Hematopoietic multipotent progenitor cell treated with erythropoietin and hydrocortisone succinate and interleukin-3 and kit ligand, for 8 days (in vitro differentiated cells): Measurements from ENCODE around the gene STXBP6.

Experiments
- DNase-seq: peaks from one replicate; pipeline ENCODE4 v3.0.0-alpha.2; 2015

The STXBP6 gene

GRCh38 chr14:25049568-25050268, at the start of gene STXBP6:
Gene STXBP6 (minus strand): TSS chr14:25050147. CDS start chr14:24974818, 75,329 bp downstream.
- DNase-seq, result peak; percentile 12

GRCh38 chr14:25097120-25097519, 47.2 kb upstream of the STXBP6 start:
- no peak for DNase-seq

DNA sequence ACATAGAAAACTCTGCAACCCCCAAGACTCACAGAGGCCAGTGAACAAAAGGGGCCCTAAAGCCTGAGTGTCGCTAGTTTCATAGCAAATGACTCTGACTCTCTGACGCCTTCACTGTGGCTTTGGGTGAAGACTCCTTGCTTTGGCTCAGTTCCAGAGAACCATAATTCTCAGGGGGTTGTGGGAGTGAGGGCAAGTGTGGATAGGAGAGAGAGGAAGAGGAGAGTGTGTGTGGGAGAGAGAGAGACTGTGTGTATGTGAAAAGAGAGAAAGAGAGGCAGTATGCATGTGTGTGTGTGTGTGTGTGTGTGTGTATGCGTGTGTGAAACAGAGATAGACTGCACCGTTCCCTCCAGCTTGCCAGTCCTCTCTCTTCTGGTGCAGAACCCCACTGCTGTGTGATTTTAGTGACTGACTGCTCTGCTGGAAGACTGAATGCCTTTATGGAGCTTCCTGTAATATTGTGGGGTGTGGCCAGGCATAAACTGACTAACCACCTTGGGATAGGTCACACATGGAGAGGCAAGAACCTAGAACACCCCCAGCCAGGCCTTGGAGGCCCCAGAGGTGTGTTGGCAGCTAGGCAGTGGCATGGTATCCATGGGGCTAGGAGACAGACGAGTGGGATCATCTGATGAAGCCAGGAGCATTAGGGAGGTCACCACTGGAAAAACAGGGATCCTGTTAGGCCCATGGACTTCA, 45.9 kb upstream of the STXBP6 start:
- DNase-seq, result no peak

DNA sequence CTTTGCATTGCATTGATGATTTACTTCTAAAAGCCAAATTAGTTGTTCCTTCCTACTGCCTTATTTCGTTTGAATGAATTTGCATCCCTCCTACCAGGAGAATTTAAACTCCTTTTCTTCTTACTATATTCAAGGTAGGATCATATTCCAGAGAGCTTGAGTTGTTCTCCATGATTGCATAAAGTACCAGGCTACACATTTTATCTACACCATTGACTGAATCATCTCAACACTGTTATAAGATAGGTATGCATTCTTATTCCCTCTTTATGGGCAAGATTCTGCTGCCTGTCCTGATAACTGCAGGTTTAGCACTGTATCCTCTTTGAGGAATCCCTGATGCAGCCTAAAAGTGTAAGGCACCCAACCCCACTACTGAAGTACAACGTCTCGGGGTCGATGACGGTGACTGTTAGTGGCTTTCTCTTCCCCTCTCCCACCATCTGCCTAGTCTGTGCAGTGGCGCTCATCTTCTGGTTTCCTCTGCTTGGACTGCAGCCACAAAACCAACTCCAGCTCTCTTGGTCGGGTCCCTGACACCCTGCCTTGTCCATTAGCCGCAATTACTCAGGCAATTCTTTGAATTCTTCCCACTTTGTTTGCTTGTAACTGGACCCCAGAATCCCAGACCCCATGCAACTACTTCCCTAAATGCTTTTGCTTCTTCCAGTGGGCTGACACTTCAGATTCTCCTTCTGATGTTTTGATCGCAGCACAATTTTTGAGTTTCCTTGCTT, 44.4 kb upstream of the STXBP6 start:
- no peak for DNase-seq

DNA sequence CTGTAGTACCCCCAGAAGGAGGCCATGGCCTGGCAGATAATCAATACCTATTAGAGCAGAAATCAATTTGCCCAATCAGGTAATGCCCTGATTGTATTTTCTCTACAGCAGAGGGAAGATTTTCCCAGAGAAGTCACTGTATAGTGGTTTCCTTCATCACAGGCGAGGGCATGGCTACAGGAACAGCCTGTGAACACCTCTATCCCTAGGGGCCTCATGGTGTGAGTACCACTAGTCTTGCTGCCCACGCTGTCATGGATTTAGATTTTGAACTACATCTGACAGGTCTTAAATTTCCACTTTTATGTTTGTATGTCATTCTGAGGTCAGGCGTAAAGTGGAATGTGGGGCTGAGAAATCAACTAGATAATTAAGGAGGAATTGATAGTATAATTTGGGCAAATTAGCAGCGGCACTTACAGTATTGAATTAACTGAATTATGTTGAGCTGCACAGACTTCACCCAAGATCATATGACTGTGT, 42.4 kb upstream of the STXBP6 start:
- no peak for DNase-seq

GRCh38 chr14:25090716-25091454, 40.9 kb upstream of the STXBP6 start:
- no peak for DNase-seq

DNA sequence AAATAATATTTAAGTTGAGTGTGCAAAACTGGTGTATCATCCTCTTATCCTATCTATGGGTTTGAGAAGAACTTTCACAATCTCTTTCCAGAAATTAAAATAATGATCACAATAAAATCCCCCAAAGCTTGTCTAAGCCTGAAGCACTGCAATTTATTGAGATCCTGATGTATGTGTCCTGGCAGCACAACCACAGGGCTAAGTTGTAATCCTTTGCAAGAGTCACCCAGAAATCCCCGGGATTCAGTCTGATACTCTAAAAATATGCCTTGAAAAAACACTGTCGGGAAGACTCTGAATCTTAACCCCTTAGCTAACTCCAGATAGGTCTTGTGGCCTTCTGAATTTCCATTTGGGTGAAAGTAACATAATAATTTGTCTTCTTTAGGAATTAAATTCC, 40.3 kb upstream of the STXBP6 start:
- DNase-seq, result no peak

GRCh38 chr14:25089496-25089895, 39.5 kb upstream of the STXBP6 start:
- no peak for DNase-seq

- no peak for DNase-seq
These were observed 37.0 kb upstream of the STXBP6 start for GRCh38 chr14:25086821-25087396.

DNA sequence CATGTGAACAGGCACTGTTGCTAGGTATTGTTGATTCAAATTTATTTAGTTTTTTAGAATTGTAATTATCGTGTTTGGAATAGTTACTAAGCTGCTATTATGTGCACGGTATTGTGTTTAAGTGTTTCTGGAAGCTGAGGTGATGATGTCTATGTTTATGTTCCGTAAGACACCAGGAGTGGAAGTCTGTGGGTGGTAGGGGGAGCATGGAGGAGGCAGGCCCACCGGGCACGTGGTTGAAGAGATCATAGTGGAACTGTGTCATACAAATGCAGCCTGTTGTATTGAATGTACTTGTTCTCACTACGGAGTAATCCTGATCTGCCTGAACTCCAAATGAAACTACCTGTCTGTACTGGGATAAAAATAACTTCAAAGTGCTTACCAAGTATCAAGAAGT, 36.1 kb upstream of the STXBP6 start:
- no peak for DNase-seq

GRCh38 chr14:25080682-25081081, 30.7 kb upstream of the STXBP6 start:
- no peak for DNase-seq

GRCh38 chr14:25079311-25079710, 29.4 kb upstream of the STXBP6 start:
- no peak for DNase-seq

- no peak for DNase-seq
These were observed 24.2 kb upstream of the STXBP6 start for GRCh38 chr14:25074099-25074685.

- DNase-seq, result no peak
These were observed 19.9 kb upstream of the STXBP6 start for GRCh38 chr14:25069879-25070278.

GRCh38 chr14:25067600-25067999, 17.7 kb upstream of the STXBP6 start:
- DNase-seq, result no peak

GRCh38 chr14:25062022-25062321, 12.0 kb upstream of the STXBP6 start:
- no peak for DNase-seq

DNA sequence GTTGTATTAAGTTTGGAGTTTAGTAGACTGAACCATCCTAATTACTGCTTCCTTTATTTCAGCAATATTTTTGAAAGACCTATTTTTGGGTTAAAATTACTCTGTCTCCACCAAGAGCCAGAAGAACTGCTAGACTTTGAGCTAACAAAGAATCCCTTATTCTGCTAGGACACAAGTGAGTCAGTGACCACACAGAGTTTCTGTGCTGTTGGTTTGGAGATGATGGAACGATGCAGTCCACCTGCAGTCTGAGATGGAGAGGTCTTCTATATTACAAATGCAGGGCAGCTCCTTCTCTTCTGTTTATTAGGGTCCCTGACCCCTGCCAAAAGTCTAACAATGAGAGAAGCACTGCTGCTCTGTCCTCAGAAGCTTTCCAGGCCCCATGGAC, 6.7 kb upstream of the STXBP6 start:
- DNase-seq, result no peak

GRCh38 chr14:25055992-25056687, 6.2 kb upstream of the STXBP6 start:
- no peak for DNase-seq

GRCh38 chr14:25055005-25055404, 5.1 kb upstream of the STXBP6 start:
- no peak for DNase-seq

DNA sequence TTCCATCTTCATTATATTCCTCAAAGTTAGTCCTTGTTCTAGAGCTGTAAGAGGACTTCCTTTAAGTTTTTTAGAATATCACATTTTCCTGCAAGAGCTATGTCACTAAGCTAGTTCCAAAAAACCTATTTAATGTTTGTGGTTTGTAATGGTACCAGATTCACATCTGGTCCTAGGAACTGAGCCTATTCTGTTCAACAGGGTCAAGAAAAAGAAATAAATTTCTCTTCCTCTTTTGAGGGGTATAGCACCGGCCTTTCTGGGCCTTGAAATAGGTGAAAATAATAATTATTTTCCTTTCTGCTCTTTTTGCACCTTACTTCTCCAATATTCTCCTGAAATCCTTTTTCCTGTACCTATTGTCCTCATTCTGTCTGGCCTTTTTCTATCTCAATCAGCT, 3.6 kb upstream of the STXBP6 start:
- DNase-seq, result no peak

GRCh38 chr14:25052921-25053320, 3.0 kb upstream of the STXBP6 start:
- DNase-seq, result no peak

GRCh38 chr14:25052385-25052784, 2.4 kb upstream of the STXBP6 start:
- no peak for DNase-seq
